Peyer's patch (tissue), 4 donors: ENCODE results near the gene BAG5.

Source experiments
- CTCF ChIP-seq, 6 experiments: fragments of 450-650 bp in 4 of 6; fragments of 200-600 bp in 2 of 6; sonication (generic) in 1 of 6; IDR thresholded peaks; one replicate each; pipeline ENCODE4 v1.5.1; 2017 to 2019; ENCODE audit warnings: antibody characterized with exemption in 6 of 6, mild to moderate bottlenecking in 3 of 6, moderate library complexity in 1 of 6
- POLR2A ChIP-seq, 2 donors: fragments of 450-650 bp; IDR thresholded peaks; one replicate each; pipeline ENCODE4 v1.5.1; 2017; ENCODE audit warnings: antibody characterized with exemption in 2 of 2, mild to moderate bottlenecking in 2 of 2, moderate library complexity in 2 of 2

- TF ChIP-seq CTCF (IDR thresholded peaks at IDR 0.05) (no peak), POLR2A (IDR thresholded peaks at IDR 0.05) (no peak)
Observed at GRCh38 chr14:103607822-103608221, 45.4 kb upstream of the BAG5 start.
